Upper lobe of left lung (tissue), 6 donors: ENCODE data around the gene PEX14. TPM values are rescaled to one million over a fixed set of nuclear protein-coding genes. Genes with fewer than 3 reads are reported as not detected.

Experiments used
- ATAC-seq, 2 donors: fragments of 200-7000 bp; cut with Tn5 transposase; one replicate each; pipeline ENCODE4 v1.9.1; 2022; ENCODE audit warnings: mild to moderate bottlenecking in 2 of 2, moderate library complexity in 2 of 2; ENCODE audit not compliant: low FRiP score in 2 of 2
- DNase-seq, 2 donors: peaks; one replicate each; pipeline ENCODE4 v3.0.0-alpha.2; 2019 to 2020
- H3K27ac ChIP-seq, 4 donors: fragments of 200-600 bp; sonication (generic); one replicate each; pipeline ENCODE4 v1.5.1; 2016 to 2019
- H3K27me3 ChIP-seq, 4 donors: fragments of 200-600 bp; sonication (generic); one replicate each; pipeline ENCODE4 v1.5.1; 2017 to 2019
- H3K36me3 ChIP-seq, 4 donors: fragments of 200-600 bp; sonication (generic); one replicate each; pipeline ENCODE4 v1.5.1; 2016 to 2019
- H3K4me1 ChIP-seq, 4 donors: fragments of 200-600 bp; sonication (generic); one replicate each; pipeline ENCODE4 v1.5.1; 2018 to 2019
- H3K4me3 ChIP-seq, 4 donors: fragments of 200-600 bp; sonication (generic); one replicate each; pipeline ENCODE4 v1.5.1; 2017 to 2019; ENCODE audit warnings: mild to moderate bottlenecking in 2 of 4, moderate library complexity in 1 of 4
- H3K9me3 ChIP-seq, 4 donors: fragments of 200-600 bp; sonication (generic); one replicate each; pipeline ENCODE4 v1.5.1; 2018 to 2019
- EP300 ChIP-seq, 4 donors: sonication (generic); formaldehyde crosslinking; IDR thresholded peaks; one replicate each; pipeline ENCODE4 v1.5.1; 2017; ENCODE audit warnings: antibody characterized with exemption in 4 of 4, control low read depth in 2 of 4
- POLR2A ChIP-seq, 4 donors: fragments of 450-650 bp; IDR thresholded peaks; one replicate each; pipeline ENCODE4 v1.5.1; 2016 to 2017; ENCODE audit warnings: antibody characterized with exemption in 4 of 4, mild to moderate bottlenecking in 2 of 4
- POLR2AphosphoS5 ChIP-seq, 2 donors: sonication (generic); formaldehyde crosslinking; IDR thresholded peaks; one replicate each; pipeline ENCODE4 v1.5.1; 2017; ENCODE audit warnings: antibody characterized with exemption in 2 of 2
- WGBS, 2 donors: methylation state at CpG; one replicate each; pipeline ENCODE4 v1.1.5; 2017 to 2018; 5-methylcytosine and 5-hydroxymethylcytosine counted together
- total RNA-seq, 6 donors: library from RNA; depleted of rRNA in 4 of 6; stranded (reverse); fragments of >200 nt in 4 of 6; gene quantifications; one replicate each; pipeline versions ENCODE4 v1.1.0 to v1.2.1, GENCODE V29; 2016 to 2021
- TF ChIP-seq, protein P1 (sequence below), 6 experiments: fragments of 450-650 bp in 4 of 6; fragments of 200-600 bp in 2 of 6; sonication (generic) in 2 of 6; IDR thresholded peaks; one replicate each; pipeline ENCODE4 v1.5.1; 2016 to 2019; ENCODE audit warnings: antibody characterized with exemption in 6 of 6
- donor health status: DM: no; HTN: no; CAD: no; lungs with moderate emphysema.
- donor health status: DM: no; HTN: yes; CAD: no; lungs with severe emphysema.

Gene PEX14
- total RNA-seq, 6 donors from 2014 or later: 21.2 to 43.0 (median 29.9) TPM

DNA sequence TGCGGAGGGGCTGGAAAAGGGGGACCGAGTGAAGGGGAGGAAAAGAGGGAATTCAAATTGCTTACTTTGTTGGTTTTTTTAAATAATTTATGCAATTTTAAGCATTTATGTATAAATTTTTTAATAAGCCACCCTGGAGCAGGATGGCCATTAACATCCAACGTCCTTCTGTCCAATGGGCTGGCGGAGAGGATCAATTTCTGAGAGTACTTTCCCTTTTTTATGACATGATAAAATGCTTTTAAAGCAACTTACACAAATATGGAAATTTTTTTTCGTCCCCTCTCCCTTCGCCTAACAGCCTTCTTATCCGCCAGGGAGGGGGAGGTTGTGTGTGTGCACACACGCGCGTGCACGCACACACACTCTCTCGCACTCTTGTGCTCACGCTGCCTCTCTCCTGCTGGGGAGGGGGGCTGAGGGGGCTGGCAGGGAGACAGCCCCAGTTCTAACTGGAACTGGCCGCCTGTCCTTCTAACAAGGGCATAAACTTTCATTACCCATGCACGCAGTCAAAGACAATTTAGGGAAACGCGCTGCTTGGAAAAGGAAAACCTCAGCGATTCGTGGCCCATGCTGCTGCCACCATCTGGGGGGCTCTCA is 198.5 kb downstream of the PEX14 start:
- H3K27ac ChIP-seq: peak overlapping the region; percentile 43 to 97 (median 88)
- peaks cover 74 to 98% (median 85%) of the 10 kb centered on the region in 4 donors for H3K4me1 ChIP-seq
- no peak overlapping the region for H3K4me3 ChIP-seq
- no peak for DNase-seq
- no peaks in the 10 kb centered on the region for H3K36me3 ChIP-seq
- ATAC-seq: no peak
- TF ChIP-seq, protein P1, sequence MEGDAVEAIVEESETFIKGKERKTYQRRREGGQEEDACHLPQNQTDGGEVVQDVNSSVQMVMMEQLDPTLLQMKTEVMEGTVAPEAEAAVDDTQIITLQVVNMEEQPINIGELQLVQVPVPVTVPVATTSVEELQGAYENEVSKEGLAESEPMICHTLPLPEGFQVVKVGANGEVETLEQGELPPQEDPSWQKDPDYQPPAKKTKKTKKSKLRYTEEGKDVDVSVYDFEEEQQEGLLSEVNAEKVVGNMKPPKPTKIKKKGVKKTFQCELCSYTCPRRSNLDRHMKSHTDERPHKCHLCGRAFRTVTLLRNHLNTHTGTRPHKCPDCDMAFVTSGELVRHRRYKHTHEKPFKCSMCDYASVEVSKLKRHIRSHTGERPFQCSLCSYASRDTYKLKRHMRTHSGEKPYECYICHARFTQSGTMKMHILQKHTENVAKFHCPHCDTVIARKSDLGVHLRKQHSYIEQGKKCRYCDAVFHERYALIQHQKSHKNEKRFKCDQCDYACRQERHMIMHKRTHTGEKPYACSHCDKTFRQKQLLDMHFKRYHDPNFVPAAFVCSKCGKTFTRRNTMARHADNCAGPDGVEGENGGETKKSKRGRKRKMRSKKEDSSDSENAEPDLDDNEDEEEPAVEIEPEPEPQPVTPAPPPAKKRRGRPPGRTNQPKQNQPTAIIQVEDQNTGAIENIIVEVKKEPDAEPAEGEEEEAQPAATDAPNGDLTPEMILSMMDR (IDR thresholded peaks at IDR 0.05): no peak
- TF ChIP-seq EP300 (IDR thresholded peaks at IDR 0.05) (no peak), POLR2A (IDR thresholded peaks at IDR 0.05) (no peak), POLR2AphosphoS5 (IDR thresholded peaks at IDR 0.05) (no peak)
- H3K27me3 ChIP-seq: no peaks in the 10 kb centered on the region
- 68 to 75% methylated on average over 14 to 19 of the region's 19 CpGs for WGBS, 2 donors
- no peaks in the 10 kb centered on the region for H3K9me3 ChIP-seq

DNA sequence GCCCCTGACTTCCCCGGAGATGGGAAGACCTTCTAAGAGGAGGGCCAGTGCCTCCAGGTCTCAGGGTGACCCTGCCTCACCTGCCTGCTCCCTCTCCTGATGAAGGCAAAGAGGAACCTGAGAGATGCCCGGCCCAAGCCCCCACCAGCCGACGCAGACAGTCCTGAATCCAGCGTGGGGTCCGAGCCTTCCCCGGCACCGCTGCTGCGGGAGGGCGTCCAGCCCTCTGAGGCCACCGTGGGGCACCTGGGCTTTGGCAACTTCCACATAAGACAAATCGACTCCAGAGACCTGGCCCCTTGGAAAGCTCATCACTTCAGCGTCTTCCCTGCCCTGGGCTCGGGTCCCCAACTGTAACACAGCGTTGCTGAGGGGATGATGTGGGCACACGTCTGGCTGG is 199.5 kb downstream of the PEX14 start:
- Histone ChIP-seq H3K4me3 (no peak overlapping the region), H3K9me3 (no peaks in the 10 kb centered on the region), H3K36me3 (no peaks in the 10 kb centered on the region), H3K4me1 (peaks cover 76 to 96% (median 86%) of the 10 kb centered on the region in 4 donors), H3K27me3 (no peaks in the 10 kb centered on the region), H3K27ac (peak overlapping the region; percentile 80 to 97 (median 86))
- 75 to 87% methylated on average over 3 to 4 of the region's 16 CpGs for WGBS, 2 donors
- DNase-seq (peak in 1 of 2 donors; percentile 66), ATAC-seq (no peak)
- TF ChIP-seq EP300 (IDR thresholded peaks at IDR 0.05): no peak
- TF ChIP-seq, protein P1 (IDR thresholded peaks at IDR 0.05): no peak
- TF ChIP-seq POLR2AphosphoS5 (IDR thresholded peaks at IDR 0.05): no peak
- no peak for TF ChIP-seq POLR2A (IDR thresholded peaks at IDR 0.05)

DNA sequence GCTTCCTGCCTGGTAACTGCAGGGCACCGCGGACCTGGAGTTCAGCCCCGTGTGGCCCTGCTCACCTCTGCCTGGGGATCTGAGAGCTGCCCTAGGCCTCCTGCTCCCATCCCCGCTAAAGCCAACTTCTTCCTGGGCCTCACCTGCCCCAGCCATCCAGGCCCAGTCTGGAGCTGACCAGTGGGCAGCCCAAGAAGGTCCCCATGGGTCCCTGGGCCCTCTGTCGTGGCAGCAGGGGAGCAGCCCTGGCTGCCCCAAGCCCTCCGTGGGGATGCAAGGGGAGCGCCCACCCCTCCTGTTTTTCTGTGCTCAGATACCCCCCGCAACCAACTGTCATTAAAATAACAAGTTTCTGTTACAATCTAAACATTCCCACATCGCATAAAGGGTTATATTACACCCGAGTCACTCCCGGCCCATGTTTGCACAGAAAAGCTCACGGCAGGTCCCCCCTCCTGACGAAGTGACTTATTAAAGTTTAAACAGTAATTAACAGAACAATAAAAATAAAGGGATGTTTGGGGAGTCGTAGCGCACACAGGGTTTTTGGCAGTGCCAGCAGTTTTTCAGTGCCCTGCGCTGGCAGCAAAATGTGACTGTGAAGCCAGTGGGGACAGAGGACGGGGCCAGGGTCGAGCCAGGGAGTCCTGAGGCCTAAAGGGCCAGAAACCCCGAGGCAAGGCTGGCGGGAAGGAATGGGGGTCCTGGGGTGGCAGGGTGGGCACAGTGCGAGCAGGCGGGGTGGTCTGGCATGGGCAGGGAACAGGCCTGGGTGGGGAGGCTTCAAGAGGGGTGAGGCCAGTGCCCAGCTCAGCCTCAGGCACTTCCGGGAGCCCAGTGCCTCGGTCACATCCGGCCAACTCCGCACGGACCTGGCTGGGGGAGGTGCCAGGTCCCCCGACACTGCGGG is 200.2 kb downstream of the PEX14 start:
- H3K27ac ChIP-seq: peak overlapping the region; percentile 80 to 97 (median 86)
- 44 to 65% methylated on average over 25 to 27 of the region's 29 CpGs for WGBS, 2 donors
- H3K4me3 ChIP-seq: no peak overlapping the region
- H3K27me3 ChIP-seq: no peaks in the 10 kb centered on the region
- H3K36me3 ChIP-seq: no peaks in the 10 kb centered on the region
- H3K9me3 ChIP-seq: no peaks in the 10 kb centered on the region
- DNase-seq (peak; percentile 48 to 80), ATAC-seq (peak in 1 of 2 donors; percentile 45)
- TF ChIP-seq POLR2AphosphoS5 (IDR thresholded peaks at IDR 0.05) (peak in 1 of 2 donors; percentile 19), POLR2A (IDR thresholded peaks at IDR 0.05) (no peak), EP300 (IDR thresholded peaks at IDR 0.05) (peak in 1 of 4 donors; percentile 31)
- TF ChIP-seq, protein P1 (IDR thresholded peaks at IDR 0.05): no peak
- peaks cover 75 to 96% (median 89%) of the 10 kb centered on the region in 4 donors for H3K4me1 ChIP-seq

DNA sequence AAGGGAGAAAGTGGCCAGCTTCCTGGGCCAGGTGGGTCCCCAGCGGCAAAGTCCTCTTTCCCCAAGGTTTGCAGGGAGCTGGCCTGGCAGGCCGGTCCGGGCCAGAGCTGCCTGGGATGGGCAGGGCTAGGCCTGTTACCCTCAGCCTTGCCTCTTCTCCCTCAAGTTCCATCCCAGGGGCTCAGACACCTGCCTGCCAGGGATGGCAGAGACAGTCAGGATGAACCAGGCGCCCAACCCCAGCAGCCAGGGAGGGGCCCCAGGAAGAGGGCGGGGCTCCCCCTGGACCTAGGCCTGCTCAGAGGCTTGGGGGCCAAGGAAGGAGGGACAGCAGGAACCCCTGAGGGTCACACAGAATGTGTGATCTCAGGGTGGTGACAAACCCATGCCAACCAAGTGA is 201.1 kb downstream of the PEX14 start:
- no peak for DNase-seq
- TF ChIP-seq EP300 (IDR thresholded peaks at IDR 0.05) (no peak), POLR2AphosphoS5 (IDR thresholded peaks at IDR 0.05) (no peak), POLR2A (IDR thresholded peaks at IDR 0.05) (no peak)
- TF ChIP-seq, protein P1 (IDR thresholded peaks at IDR 0.05): no peak

More for the DNA sequence above, 201.1 kb downstream of the PEX14 start:
- Histone ChIP-seq H3K27ac (peak overlapping the region; percentile 80 to 97 (median 86)), H3K4me1 (peaks cover 75 to 96% (median 89%) of the 10 kb centered on the region in 4 donors), H3K4me3 (no peak overlapping the region), H3K27me3 (no peaks in the 10 kb centered on the region), H3K36me3 (no peaks in the 10 kb centered on the region), H3K9me3 (no peaks in the 10 kb centered on the region)
- no peak for ATAC-seq
- 77% methylated on average over 5 of the region's 5 CpGs; no CpG with 5 or more reads in 1 of the 2 donors for WGBS, 2 donors
